GM23338 (cell line): ENCODE results near the gene AFTPH. TPM values are rescaled to one million over a fixed set of nuclear protein-coding genes. Genes with fewer than 3 reads are reported as not detected.

Experiments used
- ATAC-seq: fragments of 200-7000 bp; cut with Tn5 transposase; 3 replicates; pipeline ENCODE4 v1.9.1; 2020
- DNase-seq: peaks from one replicate; pipeline ENCODE4 v3.0.0-alpha.2; 2015; ENCODE audit warnings: low spot score
- H2AFZ ChIP-seq: fragments of 200-600 bp; sonication (generic); 2 replicates; pipeline ENCODE4 v1.8.0; 2016; ENCODE audit warnings: antibody characterized with exemption, mild to moderate bottlenecking, moderate library complexity
- H3F3A ChIP-seq: fragments of 200-600 bp; sonication (generic); replicated peaks from 2 replicates; pipeline ENCODE4 v1.8.0; 2017; ENCODE audit warnings: antibody characterized with exemption, mixed run types, low read depth
- H3K27ac ChIP-seq: fragments of 200-600 bp; sonication (generic); 2 replicates; pipeline ENCODE4 v1.6.1; 2016; ENCODE audit warnings: low read depth
- H3K27me3 ChIP-seq: fragments of 200-600 bp; sonication (generic); 2 replicates; pipeline ENCODE4 v1.8.0; 2016; ENCODE audit warnings: mild to moderate bottlenecking, mixed run types, moderate library complexity; ENCODE audit not compliant: insufficient read depth
- H3K36me3 ChIP-seq: fragments of 200-600 bp; sonication (generic); 2 replicates; pipeline ENCODE4 v1.8.0; 2016; ENCODE audit warnings: mild to moderate bottlenecking; ENCODE audit not compliant: insufficient read depth
- H3K4me1 ChIP-seq: fragments of 200-600 bp; sonication (generic); 2 replicates; pipeline ENCODE4 v1.8.0; 2016; ENCODE audit warnings: mild to moderate bottlenecking, moderate library complexity; ENCODE audit not compliant: insufficient read depth
- H3K4me2 ChIP-seq: fragments of 200-600 bp; sonication (generic); 2 replicates; pipeline ENCODE4 v1.7.1; 2017; ENCODE audit warnings: mixed run types
- H3K4me3 ChIP-seq: fragments of 200-600 bp; sonication (generic); 2 replicates; pipeline ENCODE4 v1.6.1; 2016; ENCODE audit warnings: mixed run types
- H3K79me2 ChIP-seq: fragments of 200-600 bp; sonication (generic); replicated peaks from 2 replicates; pipeline ENCODE4 v1.8.0; 2017; ENCODE audit warnings: mild to moderate bottlenecking; ENCODE audit not compliant: insufficient read depth
- H3K9me2 ChIP-seq: fragments of 200-600 bp; sonication (generic); 2 replicates; pipeline ENCODE4 v1.8.0; 2017; ENCODE audit not compliant: insufficient read depth
- H4K20me1 ChIP-seq: fragments of 200-600 bp; sonication (generic); replicated peaks from 2 replicates; pipeline ENCODE4 v1.8.0; 2017; ENCODE audit warnings: mild to moderate bottlenecking; ENCODE audit not compliant: insufficient read depth
- H3K27ac Mint-ChIP-seq: 2 replicates; pipeline ENCODE4 v1.8.0; 2020; ENCODE audit warnings: inconsistent platforms, mild to moderate bottlenecking, moderate library complexity, mixed read lengths
- H3K27me3 Mint-ChIP-seq: 3 replicates; pipeline ENCODE4 v1.8.0; 2022; ENCODE audit warnings: low read depth, mild to moderate bottlenecking, moderate library complexity, mixed read lengths, inconsistent platforms; ENCODE audit not compliant: insufficient read depth, poor library complexity
- H3K36me3 Mint-ChIP-seq: 3 replicates; pipeline ENCODE4 v1.8.0; 2021; ENCODE audit warnings: low read depth, mild to moderate bottlenecking, inconsistent platforms, moderate library complexity, mixed read lengths
- H3K4me1 Mint-ChIP-seq: 3 replicates; pipeline ENCODE4 v1.8.0; 2020; ENCODE audit warnings: mild to moderate bottlenecking, inconsistent platforms, mixed read lengths
- H3K4me3 Mint-ChIP-seq: 3 replicates; pipeline ENCODE4 v1.8.0; 2021; ENCODE audit warnings: moderate library complexity, mild to moderate bottlenecking, inconsistent platforms, mixed read lengths
- H3K9me3 Mint-ChIP-seq: 3 replicates; pipeline ENCODE4 v1.8.0; 2020; ENCODE audit warnings: moderate library complexity, mild to moderate bottlenecking, inconsistent platforms, mixed read lengths
- CREB1 ChIP-seq: fragments of 250-450 bp; sonication (Bioruptor Pico); IDR thresholded peaks from 2 replicates; pipeline ENCODE4 v1.5.0; 2020; ENCODE audit warnings: low read depth, mild to moderate bottlenecking, moderate library complexity
- CTCF ChIP-seq, 2 experiments: fragments of 200-600 bp in 1 of 2; sonication (generic) in 1 of 2; conservative IDR thresholded peaks; 2 replicates each; pipeline versions ENCODE4 v1.5.1 to v1.6.1; 2016 to 2017; ENCODE audit warnings: antibody characterized with exemption in 2 of 2, low read depth in 2 of 2, mild to moderate bottlenecking in 2 of 2, moderate library complexity in 1 of 2
- ETS1 ChIP-seq: IDR thresholded peaks from 2 replicates; pipeline ENCODE4 v1.6.1; 2016; ENCODE audit warnings: antibody characterized with exemption
- EZH2 ChIP-seq: fragments of 200-600 bp; sonication (generic); IDR thresholded peaks from one replicate; pipeline ENCODE4 v1.8.0; 2017; ENCODE audit warnings: antibody characterized with exemption, mild to moderate bottlenecking, low read depth; ENCODE audit not compliant: unreplicated experiment
- EZH2phosphoT487 ChIP-seq: fragments of 200-600 bp; sonication (generic); IDR thresholded peaks from one replicate; pipeline ENCODE4 v1.8.1; 2018; ENCODE audit warnings: antibody characterized with exemption; ENCODE audit not compliant: unreplicated experiment
- JUNB ChIP-seq: IDR thresholded peaks from one replicate; pipeline ENCODE4 v1.6.1; 2016; ENCODE audit warnings: antibody characterized with exemption; ENCODE audit not compliant: unreplicated experiment
- NANOG ChIP-seq: IDR thresholded peaks from 2 replicates; pipeline ENCODE4 v1.6.1; 2016; ENCODE audit warnings: antibody characterized with exemption, borderline replicate concordance
- POLR2AphosphoS5 ChIP-seq: IDR thresholded peaks from 2 replicates; pipeline ENCODE4 v1.6.1; 2016; ENCODE audit warnings: antibody characterized with exemption, low read depth
- REST ChIP-seq: IDR thresholded peaks from one replicate; pipeline ENCODE4 v1.6.1; 2018; ENCODE audit warnings: antibody characterized with exemption; ENCODE audit not compliant: unreplicated experiment
- STAT1 ChIP-seq: IDR thresholded peaks from one replicate; pipeline ENCODE4 v1.6.1; 2016; ENCODE audit warnings: antibody characterized with exemption; ENCODE audit not compliant: unreplicated experiment
- ZNF114 ChIP-seq: fragments of 250-450 bp; sonication (Bioruptor Pico); IDR thresholded peaks from 2 replicates; pipeline ENCODE4 v1.5.0; 2020; ENCODE audit warnings: mild to moderate bottlenecking, moderate library complexity
- ZNF331 ChIP-seq: fragments of 250-450 bp; sonication (Bioruptor Pico); IDR thresholded peaks from 2 replicates; pipeline ENCODE4 v1.5.0; 2020; ENCODE audit warnings: low read depth, mild to moderate bottlenecking, moderate library complexity
- ZNF462 ChIP-seq: fragments of 250-450 bp; sonication (Bioruptor Pico); IDR thresholded peaks from 2 replicates; pipeline ENCODE4 v1.5.0; 2020; ENCODE audit warnings: mild to moderate bottlenecking, moderate library complexity
- polyA plus RNA-seq: library from polyadenylated mRNA; unstranded; fragments of >200 nt; fragmentation: Nextera tagmentation; extraction: Ambion mirVana; gene quantifications from 2 replicates; pipeline ENCODE4 v1.2.1, GENCODE V29; 2016
- total RNA-seq: library from RNA; depleted of rRNA; stranded (reverse); fragments of >200 nt; shearing (Covaris generic); gene quantifications from 2 replicates; pipeline ENCODE4 v1.2.3, GENCODE V29; 2014

AFTPH gene
- total and polyA plus RNA-seq, 2 experiments from 2014 or later, result 14.9 to 20.6 TPM

- no peak for DNase-seq
- Histone ChIP-seq H3K27ac (no peak overlapping the region), H3K9me2 (no peaks in the 10 kb centered on the region), H3K4me2 (no peak overlapping the region), H3K36me3 (no peaks in the 10 kb centered on the region), H3K4me3 (no peak overlapping the region), H3K27me3 (no peaks in the 10 kb centered on the region), H2AFZ (no peak overlapping the region), H3K79me2 (no peaks in the 10 kb centered on the region), H4K20me1 (no peaks in the 10 kb centered on the region), H3K4me1 (no peaks in the 10 kb centered on the region), H3F3A (no peaks in the 10 kb centered on the region)
- peaks cover 6% of the 10 kb centered on the region; the same call in 2 of the 3 replicates for H3K36me3 Mint-ChIP-seq
- no peaks in the 10 kb centered on the region for H3K4me1 Mint-ChIP-seq
- no peak for TF ChIP-seq CREB1 (CRISPR knock-in tag)
- no peak for TF ChIP-seq ETS1
- TF ChIP-seq ZNF331 (CRISPR knock-in tag), result no peak
- no peak for TF ChIP-seq ZNF114
- no peak for TF ChIP-seq NANOG
- TF ChIP-seq CTCF (conservative IDR thresholded peaks at IDR 0.05; ENCODE audit: low read depth in 2 of 2), result no peak
- no peak for TF ChIP-seq POLR2AphosphoS5
- TF ChIP-seq REST, result no peak
- no peak for TF ChIP-seq ZNF462 (CRISPR knock-in tag)
- TF ChIP-seq JUNB, result no peak
- no peak for TF ChIP-seq STAT1
- TF ChIP-seq EZH2, result no peak
- TF ChIP-seq EZH2phosphoT487, result no peak
- no peaks in the 10 kb centered on the region for H3K27me3 Mint-ChIP-seq
- peaks cover 9% of the 10 kb centered on the region for H3K9me3 Mint-ChIP-seq
- no peak for ATAC-seq
- no peak overlapping the region for H3K4me3 Mint-ChIP-seq
- no peak overlapping the region for H3K27ac Mint-ChIP-seq
Measured at GRCh38 chr2:64517511-64517884, 6.6 kb upstream of the AFTPH start.
